Measurements from ENCODE around the gene PIGS. TPM values are rescaled to one million over a fixed set of nuclear protein-coding genes. Genes with fewer than 3 reads are reported as not detected.
A peak's percentile ranks its signal among the peaks of the same experiment; 100 is the strongest.

Gene PIGS
- polyA plus RNA-seq, 3 donors, result 59.4 to 87.5 (median 84.9) TPM

DNA sequence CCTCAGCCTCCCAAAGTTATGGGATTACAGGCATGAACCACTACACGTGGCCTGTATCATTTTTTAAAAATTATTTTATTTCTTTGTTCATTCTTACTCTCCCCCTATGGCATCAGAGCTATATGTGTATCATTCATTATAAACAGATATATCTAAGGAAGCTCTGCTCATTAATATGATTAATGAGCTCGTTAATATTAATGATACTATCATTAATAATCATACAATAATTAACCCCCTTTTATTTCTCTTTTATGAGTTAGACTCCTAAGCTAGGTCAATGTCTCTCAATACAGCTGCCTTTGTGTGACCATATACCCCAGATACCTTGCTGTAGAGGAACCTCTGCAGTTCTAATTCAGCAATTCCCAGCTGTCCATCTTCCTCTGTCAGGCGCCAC, 47.1 kb upstream of the PIGS start:
- H3K9me3 Mint-ChIP-seq, result no peaks in the 10 kb centered on the region
- DNase-seq, result no peak
- no peaks in the 10 kb centered on the region for H3K4me1 ChIP-seq (ENCODE audit: control insufficient read depth in 1 of 2, insufficient read depth in 2 of 2, low read length in 2 of 2)
- H3K27ac Mint-ChIP-seq, result no peak overlapping the region
- H3K36me3 ChIP-seq (replicated peaks in 1 of 2; ENCODE audit: control insufficient read depth in 1 of 2, insufficient read depth in 2 of 2, low read length in 2 of 2), result peaks cover 97 to 99% of the 10 kb centered on the region in 2 donors
- H3K79me2 ChIP-seq (ENCODE audit: insufficient read depth, low read length), result no peaks in the 10 kb centered on the region
- no peak overlapping the region for H2AFZ ChIP-seq (ENCODE audit: insufficient read depth, low read depth, low read length, poor library complexity, severe bottlenecking)
- H3K36me3 Mint-ChIP-seq, result peaks cover 93 to 99% of the 10 kb centered on the region in 2 donors
- no CpG with 5 or more reads among the region's 3 CpGs for WGBS (ENCODE audit: insufficient coverage)
- H3K4me1 Mint-ChIP-seq, result no peaks in the 10 kb centered on the region
- intact Hi-C loops (cut with micrococcal nuclease), result no loop called here
- H4K20me1 ChIP-seq (ENCODE audit: insufficient read depth, low read length), result peaks cover 60% of the 10 kb centered on the region
- no peak overlapping the region for H3K4me3 ChIP-seq (replicated peaks in 1 of 3; ENCODE audit: low read depth in 2 of 3, low read length in 3 of 3)
- H3K4me3 Mint-ChIP-seq, result no peak overlapping the region
- peaks cover 0 to 1% (median 0%) of the 10 kb centered on the region in 3 donors for H3K27me3 Mint-ChIP-seq (ENCODE audit: low read depth in 3 of 3)
- H3K27me3 ChIP-seq (ENCODE audit: control insufficient read depth in 2 of 2, insufficient read depth in 2 of 2, low read length in 2 of 2), result no peaks in the 10 kb centered on the region
- H3K4me2 ChIP-seq (replicated peaks; ENCODE audit: extremely low read depth, low read length, poor library complexity, severe bottlenecking), result no peak overlapping the region
- H3K27ac ChIP-seq (ENCODE audit: low read depth in 1 of 2, low read length in 2 of 2), result no peak overlapping the region
- no peak overlapping the region for H3K9ac ChIP-seq (ENCODE audit: insufficient read depth, low read length, poor library complexity, severe bottlenecking)
- TF ChIP-seq, protein P1, sequence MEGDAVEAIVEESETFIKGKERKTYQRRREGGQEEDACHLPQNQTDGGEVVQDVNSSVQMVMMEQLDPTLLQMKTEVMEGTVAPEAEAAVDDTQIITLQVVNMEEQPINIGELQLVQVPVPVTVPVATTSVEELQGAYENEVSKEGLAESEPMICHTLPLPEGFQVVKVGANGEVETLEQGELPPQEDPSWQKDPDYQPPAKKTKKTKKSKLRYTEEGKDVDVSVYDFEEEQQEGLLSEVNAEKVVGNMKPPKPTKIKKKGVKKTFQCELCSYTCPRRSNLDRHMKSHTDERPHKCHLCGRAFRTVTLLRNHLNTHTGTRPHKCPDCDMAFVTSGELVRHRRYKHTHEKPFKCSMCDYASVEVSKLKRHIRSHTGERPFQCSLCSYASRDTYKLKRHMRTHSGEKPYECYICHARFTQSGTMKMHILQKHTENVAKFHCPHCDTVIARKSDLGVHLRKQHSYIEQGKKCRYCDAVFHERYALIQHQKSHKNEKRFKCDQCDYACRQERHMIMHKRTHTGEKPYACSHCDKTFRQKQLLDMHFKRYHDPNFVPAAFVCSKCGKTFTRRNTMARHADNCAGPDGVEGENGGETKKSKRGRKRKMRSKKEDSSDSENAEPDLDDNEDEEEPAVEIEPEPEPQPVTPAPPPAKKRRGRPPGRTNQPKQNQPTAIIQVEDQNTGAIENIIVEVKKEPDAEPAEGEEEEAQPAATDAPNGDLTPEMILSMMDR (IDR thresholded peaks at IDR 0.05), result no peak
- no peaks in the 10 kb centered on the region for H3K9me3 ChIP-seq (replicated peaks in 1 of 2; ENCODE audit: control insufficient read depth in 1 of 2, insufficient read depth in 1 of 2, low read length in 2 of 2)

DNA sequence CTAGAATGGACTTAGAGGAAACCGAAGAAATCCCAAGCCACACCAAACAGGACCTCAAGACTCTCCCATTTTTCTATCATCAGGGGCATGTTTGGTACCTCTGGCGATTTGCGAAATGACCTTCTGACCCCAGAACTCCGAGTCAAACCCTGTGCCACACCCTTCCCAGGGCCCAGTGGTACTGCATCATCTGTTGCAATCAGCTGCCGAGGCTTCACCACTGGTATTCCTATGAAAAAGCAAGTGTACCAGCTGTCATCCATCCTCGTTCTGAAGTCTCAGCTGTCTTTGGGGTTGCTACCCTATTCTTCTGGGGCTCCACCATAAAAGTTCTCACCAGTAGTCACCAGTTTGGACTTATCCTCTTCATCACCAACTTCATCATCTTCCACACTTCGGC, 45.0 kb upstream of the PIGS start:
- H3K9ac ChIP-seq (ENCODE audit: insufficient read depth, low read length, poor library complexity, severe bottlenecking), result no peak overlapping the region
- Mint-ChIP-seq H3K27me3 (ENCODE audit: low read depth in 3 of 3) (peaks cover 0 to 1% (median 0%) of the 10 kb centered on the region in 3 donors), H3K4me3 (no peak overlapping the region), H3K4me1 (no peaks in the 10 kb centered on the region), H3K27ac (peak overlapping the region in 1 of 7 donors; percentile 56), H3K36me3 (peaks cover 87 to 95% of the 10 kb centered on the region in 2 donors), H3K9me3 (no peaks in the 10 kb centered on the region)
- no peak overlapping the region for H2AFZ ChIP-seq (ENCODE audit: insufficient read depth, low read depth, low read length, poor library complexity, severe bottlenecking)
- H3K27ac ChIP-seq (ENCODE audit: low read depth in 1 of 2, low read length in 2 of 2), result no peak overlapping the region
- 71% methylated on average over 6 of the region's 7 CpGs for WGBS (ENCODE audit: insufficient coverage)
- H4K20me1 ChIP-seq (ENCODE audit: insufficient read depth, low read length), result peaks cover 44% of the 10 kb centered on the region
- H3K4me2 ChIP-seq (replicated peaks; ENCODE audit: extremely low read depth, low read length, poor library complexity, severe bottlenecking), result no peak overlapping the region
- no peak for DNase-seq
- H3K4me1 ChIP-seq (ENCODE audit: control insufficient read depth in 1 of 2, insufficient read depth in 2 of 2, low read length in 2 of 2), result no peaks in the 10 kb centered on the region
- intact Hi-C loops (cut with micrococcal nuclease), result no loop called here
- no peaks in the 10 kb centered on the region for H3K79me2 ChIP-seq (ENCODE audit: insufficient read depth, low read length)
- H3K4me3 ChIP-seq (replicated peaks in 1 of 3; ENCODE audit: low read depth in 2 of 3, low read length in 3 of 3), result no peak overlapping the region
- H3K27me3 ChIP-seq (ENCODE audit: control insufficient read depth in 2 of 2, insufficient read depth in 2 of 2, low read length in 2 of 2), result no peaks in the 10 kb centered on the region
- H3K9me3 ChIP-seq (replicated peaks in 1 of 2; ENCODE audit: control insufficient read depth in 1 of 2, insufficient read depth in 1 of 2, low read length in 2 of 2), result no peaks in the 10 kb centered on the region
- H3K36me3 ChIP-seq (replicated peaks in 1 of 2; ENCODE audit: control insufficient read depth in 1 of 2, insufficient read depth in 2 of 2, low read length in 2 of 2), result peaks cover 92 to 99% of the 10 kb centered on the region in 2 donors
- TF ChIP-seq, protein P1 (IDR thresholded peaks at IDR 0.05), result no peak

All from CD14-positive monocyte (primary cell).